CD4-positive, alpha-beta T cell treated with Interleukin-6 for 4 hours (primary cell): ENCODE measurements around the gene RASAL3.
A peak's percentile ranks its signal among the peaks of the same experiment; 100 is the strongest.

Experiments used
- DNase-seq: peaks from one replicate; pipeline ENCODE4 v3.0.0-alpha.2; 2020; ENCODE audit warnings: mixed read lengths

RASAL3 gene

DNA sequence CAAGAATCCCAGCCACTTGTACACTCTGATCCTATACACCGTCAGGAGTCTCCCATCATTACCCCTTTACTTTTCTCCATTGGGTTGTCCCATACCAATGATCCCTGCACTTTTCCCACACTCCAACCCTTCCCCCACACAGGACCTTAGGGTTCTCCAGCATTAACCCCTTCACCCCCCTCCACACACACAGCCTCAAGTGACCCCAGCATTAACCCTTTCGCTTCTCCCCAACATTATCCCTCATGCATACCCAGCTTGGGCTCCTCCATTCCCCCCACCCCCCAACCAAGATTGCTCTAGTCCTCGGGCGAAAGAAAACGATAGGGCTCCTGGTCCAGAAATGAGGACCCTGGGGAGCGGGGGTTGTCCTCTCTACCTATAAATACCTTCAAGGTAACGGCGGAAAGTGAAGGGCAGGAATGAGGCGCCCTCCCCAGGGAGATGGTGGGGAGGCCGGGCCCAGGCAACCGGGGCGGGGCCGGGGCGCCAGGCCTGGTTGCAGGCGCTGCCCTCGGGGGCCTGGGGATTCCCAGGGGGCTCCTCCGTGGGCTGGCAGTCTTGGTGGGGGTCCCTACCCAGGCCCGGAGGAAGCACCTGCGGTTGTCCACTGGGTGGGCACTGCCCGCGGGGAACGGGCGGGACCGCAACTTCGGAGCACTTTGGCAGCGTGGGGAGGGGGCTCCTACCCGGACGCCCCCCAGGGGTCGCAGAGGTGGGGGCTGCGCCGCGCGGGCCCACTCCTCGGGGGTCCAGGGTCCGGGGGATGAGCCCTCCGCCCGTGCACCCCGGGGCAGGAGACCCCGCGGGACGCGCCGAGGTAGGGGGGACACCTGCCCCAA, 15.3 kb downstream of the RASAL3 start:
- peak; percentile 18 for DNase-seq

DNA sequence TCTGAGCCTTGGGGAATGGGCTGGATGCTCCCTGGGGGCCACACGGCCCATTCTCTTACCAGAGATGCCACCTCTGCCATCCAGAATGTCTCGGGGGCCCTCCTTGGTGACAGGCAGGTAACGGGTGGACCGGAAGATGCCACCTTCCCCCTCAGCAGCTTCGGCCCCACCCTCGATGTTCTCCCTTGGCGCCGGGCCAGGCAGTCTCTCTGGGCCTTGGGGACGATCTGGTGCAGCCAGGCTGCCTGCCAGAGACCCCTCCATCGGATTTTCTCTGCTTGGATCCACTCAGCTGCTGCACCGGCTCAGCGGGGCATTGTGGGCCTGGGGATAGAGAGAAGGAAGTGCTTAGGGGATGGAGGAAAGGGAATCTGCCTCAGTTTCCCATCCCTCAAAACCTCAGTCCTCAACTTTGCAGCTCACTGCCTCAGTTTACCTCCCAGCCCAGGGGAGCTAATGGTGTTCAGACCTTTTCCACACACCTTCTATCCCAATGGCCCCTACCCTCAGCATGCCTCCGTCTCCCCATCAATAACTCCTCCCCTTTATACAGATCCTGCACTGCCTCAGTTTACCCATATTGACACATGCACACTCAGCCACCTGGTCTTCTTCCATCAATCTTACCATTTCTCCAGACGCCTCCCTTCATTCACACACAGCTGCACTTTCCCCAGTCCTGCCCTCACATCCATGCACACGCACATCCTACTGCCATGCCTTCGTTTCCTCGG, 16.1 kb downstream of the RASAL3 start:
- DNase-seq = no peak

DNA sequence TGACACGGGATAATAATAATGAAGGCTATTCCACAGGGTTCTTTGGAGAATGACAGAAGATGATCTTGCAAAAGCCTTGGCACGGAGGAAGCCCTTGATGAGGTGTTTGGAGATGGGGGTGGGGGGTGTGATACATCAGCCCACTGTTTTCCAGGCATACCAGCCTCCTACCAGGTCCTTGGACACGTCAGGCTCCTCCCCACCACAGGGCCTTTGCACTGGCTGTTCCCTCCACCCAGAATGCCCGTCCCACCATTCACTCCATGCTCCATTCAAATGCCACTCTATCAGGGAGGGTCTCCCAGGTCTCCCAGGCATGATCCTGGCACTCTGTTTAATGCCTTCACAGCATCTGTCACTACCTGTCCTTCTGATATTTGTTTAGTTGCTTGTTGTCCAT, 17.3 kb downstream of the RASAL3 start:
- no peak for DNase-seq

DNA sequence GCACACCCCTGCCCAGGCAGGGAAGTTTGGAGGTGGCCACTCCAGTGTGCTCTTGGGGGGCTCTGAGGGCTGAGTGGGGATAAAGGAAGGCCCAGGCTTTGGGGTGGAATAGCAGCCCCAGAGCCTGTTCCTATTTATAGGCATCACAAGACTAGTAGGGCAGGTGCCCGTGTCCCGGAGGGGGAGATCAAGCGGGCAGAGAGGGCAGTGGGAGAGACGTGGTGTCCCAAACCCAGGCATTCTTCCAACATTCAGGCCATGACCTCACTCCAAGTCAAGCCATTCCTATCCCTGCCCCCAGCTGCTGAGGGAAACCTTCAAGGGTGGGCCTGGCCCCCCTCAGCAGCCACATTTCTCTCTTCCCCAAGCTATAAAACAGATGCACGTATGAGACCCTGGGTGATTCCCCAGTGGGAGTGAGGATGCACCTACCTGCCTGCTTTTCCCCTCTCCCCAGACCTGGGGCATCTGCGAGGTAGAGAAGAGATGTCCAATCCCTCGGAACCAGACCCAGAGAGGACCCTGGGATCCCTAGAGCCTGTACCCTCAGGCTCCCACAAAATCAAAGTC, 18.5 kb downstream of the RASAL3 start:
- DNase-seq = no peak

DNA sequence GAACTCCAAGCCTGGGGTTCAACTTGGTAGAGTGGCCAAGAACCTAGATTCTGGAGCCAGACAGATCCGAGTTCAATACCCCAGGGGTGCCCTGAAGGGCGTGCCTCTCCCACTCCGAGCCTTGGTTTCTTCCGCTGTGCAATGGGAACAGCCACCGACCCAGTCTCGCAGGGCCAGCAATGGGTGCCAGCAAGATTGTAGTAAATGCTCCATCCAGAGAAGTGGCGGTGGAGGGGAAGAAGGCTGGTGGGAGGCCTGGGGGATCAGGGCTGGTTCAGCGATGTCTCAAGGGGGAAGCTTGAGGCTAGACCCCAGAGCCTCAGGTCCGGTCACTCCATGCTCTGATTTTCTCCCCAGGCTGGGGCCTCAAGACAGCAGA, 19.1 kb downstream of the RASAL3 start:
- no peak for DNase-seq

DNA sequence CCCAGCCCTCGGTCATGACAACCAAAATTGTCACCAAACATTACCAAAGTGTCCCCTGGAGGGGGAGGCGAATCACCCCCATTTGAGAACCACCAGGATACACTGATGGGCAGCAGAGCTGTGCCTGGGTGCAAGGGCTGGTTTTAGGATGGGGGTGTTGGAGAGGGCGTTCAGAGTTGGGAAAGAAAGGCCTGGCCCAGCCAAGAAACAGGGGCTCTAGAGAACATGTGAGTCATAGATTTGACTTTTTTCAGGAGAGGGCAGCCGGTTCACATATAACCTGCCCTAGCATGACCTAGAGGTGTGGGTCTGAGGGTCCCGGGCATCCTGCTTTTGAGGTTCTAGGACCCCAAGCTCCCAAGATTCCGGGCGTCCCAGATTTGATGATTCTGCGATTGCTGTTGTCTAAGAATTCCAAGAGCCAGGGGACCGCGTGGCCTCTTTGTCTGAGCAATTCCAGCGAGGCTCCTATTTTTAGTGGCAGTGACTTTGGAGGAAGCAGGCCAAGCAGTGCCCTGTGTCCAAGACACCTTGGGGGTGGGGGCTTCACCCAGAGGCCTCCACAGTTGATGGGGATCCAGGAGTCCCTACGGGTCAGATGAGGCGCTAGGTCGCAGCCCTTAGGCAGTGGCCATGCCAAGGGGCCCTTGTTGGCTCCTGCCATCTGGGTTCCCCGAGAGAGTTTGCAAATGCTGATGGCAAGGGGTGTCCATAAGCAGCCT, 19.7 kb downstream of the RASAL3 start:
- DNase-seq = no peak

DNA sequence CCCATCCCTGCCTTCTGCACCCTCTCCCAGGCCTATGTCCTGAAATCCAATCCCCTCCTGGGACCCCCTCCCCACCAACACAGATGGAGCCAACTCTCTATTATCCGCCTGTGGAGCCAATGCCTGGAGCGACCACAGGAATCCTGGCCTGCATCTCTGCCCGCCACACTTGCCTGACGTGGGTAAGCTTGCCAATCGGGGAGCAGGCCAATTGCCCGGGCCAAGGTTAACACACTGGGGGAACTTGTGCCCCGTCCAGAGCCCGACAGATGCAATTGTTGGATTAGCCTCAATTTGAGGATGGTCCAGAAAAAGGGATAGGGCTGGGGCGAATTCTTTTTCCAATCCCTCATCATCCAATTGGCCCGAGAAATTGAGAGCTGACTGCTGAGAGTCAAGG, 20.5 kb downstream of the RASAL3 start:
- no peak for DNase-seq

- no peak for DNase-seq
These were observed 21.0 kb downstream of the RASAL3 start for GRCh38 chr19:15443325-15443724.

DNA sequence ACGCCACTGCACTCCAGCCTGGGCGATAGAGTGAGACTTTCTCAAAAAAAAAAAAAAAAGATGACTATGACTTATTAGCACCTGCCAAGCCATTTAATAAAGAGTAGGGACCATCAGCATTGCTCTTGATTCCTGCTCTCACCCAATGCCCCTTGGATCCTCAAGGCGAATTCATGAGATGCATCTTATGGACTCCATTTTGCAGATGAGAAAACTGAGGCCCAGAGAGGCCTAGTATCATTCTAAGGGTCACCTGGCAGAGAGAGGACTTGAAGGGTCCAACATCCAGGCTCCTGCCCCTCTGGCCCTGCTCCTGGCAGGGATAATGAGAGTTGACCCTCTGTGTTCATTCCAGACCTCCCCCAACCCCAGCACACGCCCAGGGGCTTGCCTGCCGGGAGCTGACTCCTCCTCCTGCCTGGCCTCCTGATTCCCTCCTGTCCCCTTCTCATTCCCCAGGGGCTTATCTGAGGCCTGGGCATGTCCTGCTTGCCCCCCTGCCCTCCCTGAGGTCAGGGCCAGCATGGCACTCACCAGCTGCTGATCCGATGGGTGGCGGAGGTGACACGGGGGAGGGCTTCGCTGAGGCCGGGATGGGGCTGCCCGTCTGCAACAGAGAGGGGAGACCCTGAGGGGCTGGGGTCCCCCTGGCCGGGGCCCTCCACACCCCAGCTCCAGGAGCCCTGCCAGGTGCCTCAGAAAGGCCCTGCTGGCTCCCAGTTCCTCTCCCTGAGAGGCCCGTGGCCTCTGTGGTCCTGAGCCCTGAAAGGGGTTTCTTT, 22.0 kb downstream of the RASAL3 start:
- no peak for DNase-seq

- DNase-seq = no peak
These were observed 23.0 kb downstream of the RASAL3 start for GRCh38 chr19:15441317-15441716.

GRCh38 chr19:15439821-15440641, 24.3 kb downstream of the RASAL3 start:
- DNase-seq = no peak

- DNase-seq = no peak
These were observed 25.1 kb downstream of the RASAL3 start for GRCh38 chr19:15439078-15439799.

DNA sequence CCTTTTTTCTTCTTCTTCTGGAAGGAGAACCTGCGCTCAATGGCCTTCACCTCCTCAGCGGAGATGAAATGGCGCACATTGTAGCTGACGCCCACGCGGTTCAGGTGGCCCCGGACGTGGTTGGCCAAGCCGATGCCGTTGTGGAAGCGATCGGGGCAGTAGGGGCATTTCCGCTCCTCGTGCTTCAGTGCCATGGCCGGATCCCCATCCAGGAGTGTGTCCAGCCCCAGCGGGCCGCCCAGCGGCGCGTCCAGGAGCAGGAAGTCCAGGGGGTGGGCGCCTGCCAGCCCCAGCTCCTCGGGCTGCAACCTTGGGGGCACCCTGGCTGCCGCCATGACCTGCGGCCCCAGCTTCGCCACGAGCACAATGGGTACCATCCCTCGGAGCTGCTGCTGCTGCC, 25.8 kb downstream of the RASAL3 start:
- DNase-seq = no peak

GRCh38 chr19:15438124-15438496, 26.2 kb downstream of the RASAL3 start:
- no peak for DNase-seq

DNA sequence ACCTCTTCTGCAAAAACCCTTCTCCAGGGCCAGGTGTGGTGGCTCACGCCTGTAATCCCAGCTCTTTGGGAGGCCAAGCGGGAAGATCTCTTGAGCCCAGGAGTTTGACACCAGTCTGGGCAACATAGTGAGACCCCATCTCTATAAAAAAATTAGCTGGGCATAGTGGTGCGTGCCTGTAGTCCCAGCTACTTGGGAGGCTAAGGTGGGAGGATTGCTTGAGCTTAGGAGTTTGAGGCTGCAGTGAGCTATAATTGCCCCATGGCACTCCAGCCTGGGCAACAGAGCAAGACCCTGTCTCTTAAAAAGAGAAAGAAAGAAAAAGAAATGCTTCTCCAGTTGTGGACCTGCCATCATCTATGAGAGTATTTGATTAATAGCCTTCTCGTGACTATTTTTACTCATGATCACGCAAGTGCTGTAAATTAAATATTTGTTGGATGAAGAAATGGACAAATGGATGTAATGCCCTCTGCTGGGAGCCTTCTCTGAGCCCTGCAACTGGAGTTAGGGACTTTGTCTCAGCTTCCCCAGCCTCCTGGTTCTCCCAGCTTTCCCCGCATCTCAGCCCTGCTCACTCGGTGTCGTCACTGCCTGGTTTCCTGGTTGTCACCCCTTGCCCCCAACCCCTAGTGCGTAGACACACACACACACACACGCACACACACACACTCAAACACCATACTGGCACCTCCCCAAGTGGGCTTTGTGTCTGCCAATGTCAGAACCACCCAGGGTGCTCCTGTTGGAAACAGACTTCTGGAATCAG, 26.8 kb downstream of the RASAL3 start:
- no peak for DNase-seq

- no peak for DNase-seq
These were observed 27.6 kb downstream of the RASAL3 start for GRCh38 chr19:15436826-15437110.

DNA sequence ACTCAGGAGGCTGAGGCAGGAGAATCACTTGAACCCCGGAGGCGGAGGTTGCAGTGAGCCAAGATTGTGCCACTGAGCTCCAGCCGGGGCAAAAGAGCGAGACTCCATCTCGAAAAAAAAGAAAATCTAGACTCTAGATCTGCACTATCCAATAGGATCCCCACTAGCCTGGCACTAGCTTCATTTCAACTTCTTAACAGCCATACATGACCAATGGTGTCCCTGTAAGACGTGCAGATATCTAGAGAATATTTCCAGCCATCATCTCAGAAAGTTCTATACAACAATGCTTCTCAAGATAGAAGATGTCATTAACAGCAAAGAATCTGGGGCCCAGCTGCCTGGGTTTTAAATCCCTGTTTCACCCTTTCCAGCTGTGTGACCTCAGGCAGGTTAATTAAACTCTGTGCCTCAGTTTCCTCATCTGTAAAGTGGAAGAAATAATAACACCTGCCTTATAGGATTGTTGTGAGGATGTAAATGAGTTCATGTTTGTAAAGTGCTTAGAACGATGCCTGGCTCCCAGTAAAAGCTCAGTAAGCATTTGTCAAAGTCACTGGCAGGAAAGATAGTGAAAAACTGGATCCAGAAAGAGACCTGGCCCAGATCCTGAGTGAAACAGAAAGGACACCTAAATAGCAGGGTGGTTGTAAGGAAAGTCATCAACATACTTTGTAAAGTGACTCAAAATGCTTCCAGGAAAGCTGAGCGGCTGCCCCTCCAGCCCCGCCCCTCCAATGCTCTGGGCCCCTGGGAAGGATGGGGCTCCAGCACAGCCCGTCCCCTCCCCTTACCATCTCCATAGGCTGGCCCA, 28.1 kb downstream of the RASAL3 start:
- no peak for DNase-seq

DNA sequence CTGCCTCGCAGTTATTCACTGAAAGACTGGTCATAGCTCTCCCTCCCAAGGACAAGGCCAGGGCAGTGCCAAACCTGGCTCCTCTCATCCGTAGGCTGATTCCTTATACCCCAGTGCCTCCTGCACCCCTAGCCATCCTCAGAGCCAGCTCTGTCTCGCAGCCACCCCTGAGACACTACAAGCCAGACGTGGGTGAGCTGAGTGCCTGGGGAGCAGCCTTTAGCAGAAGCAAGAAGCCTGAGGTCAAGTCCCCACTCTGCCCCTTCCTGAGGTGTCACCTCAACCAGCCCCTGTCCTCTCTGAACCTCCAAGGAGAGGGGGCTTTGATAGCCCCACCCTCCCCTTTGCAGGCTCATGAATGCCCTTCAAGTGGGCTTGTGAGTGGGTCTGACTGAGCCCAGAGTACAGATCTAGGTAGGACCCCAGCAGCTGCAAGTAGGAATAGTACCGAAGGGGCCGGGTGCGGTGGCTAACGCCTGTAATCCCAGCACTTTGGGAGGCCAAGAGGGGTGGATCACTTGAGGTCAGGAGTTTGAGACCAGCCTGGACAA, 30.8 kb downstream of the RASAL3 start:
- DNase-seq = no peak
